ENCODE results near the gene C9. TPM values are rescaled to one million over a fixed set of nuclear protein-coding genes. Genes with fewer than 3 reads are reported as not detected.
"Not testable (repeated sequence)": the region's sequence is repeated elsewhere in the genome, so short reads cannot be mapped to it uniquely, and the experiment has no call there.

C9 gene
- polyA plus RNA-seq, 3 donors, result 0.37 to 0.53 (median 0.44) TPM

DNA sequence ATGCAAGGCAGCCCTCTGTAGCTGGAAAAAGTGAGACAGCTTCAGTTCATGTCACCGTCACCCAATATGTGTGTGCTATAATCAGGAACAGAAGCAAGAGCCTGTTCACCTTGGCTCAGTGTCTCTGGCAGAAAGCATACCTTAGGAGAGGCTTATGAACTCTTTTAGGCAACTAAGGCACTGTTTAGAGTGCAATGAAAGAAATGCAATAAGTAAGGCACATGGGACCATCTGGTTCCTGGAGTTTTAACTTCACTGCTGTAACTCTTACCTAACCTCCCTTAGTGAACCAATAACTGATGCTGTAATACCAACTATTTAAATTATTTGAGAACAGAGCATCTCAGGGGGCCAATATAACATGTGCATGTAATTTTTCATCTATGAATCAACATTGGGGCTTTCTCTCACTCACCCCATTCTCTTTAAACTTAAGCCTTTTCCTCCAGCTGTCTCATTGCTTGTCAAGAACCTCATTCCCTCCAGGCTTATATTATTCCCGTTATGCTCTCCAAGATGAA is 32.4 kb downstream of the C9 start:
- no peak for DNase-seq

DNA sequence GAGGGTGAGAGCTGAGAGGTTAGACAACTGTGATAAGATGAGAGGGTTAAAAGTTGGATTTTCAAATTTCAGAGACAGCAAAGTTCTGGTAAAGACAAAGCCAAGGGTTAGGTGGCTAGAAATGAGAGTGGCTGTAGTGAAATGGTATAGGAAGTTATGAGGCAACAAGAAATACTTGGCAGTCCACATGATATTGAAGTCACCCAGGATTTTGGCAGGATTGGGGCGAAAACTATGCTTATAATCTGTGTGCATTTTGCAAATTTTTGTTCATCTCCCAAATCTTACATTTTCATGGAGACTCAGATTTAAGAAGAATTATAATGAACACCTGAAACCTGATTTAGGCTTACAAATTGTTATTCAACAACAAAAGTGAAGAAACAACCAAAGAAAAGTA is 35.6 kb downstream of the C9 start:
- DNase-seq, result no peak

DNA sequence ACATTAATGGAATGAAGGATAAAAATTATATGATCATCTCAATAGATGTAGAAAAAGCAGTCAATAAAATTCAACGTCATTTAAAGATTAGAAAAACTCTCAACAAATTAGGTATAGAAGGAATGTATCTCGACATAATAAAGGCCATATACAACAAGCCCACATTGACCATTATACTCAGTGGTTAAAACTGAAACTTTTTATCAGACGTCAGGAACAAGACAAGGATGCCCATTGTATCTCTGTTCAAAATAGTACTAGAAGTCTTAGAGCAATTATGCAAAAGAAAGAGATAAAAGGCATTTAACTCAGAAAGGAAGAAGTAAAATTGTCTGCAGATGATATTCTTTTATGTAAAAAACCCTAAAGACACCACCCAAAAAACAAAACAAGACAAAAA is 40.8 kb downstream of the C9 start:
- no peak for DNase-seq

DNA sequence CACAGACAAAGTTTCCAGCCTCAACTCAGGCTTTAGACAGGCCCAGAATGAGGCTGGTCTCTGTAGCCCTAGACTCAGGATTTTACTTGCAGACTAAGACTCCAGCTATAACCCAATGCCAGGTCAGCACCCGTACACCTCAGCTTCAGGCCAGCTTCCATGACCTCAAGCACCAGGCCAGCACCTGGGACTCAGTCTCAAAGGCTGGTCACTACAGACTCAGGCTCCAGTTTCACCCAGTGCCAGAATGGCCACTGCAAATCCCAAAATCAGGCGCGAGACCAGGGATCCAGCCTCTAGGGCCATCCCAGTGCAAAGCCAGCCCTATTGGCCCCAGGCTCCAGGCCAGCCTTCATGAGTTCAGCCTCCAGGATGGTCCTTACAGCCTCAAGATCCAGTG is 44.9 kb downstream of the C9 start:
- no peak for DNase-seq

DNA sequence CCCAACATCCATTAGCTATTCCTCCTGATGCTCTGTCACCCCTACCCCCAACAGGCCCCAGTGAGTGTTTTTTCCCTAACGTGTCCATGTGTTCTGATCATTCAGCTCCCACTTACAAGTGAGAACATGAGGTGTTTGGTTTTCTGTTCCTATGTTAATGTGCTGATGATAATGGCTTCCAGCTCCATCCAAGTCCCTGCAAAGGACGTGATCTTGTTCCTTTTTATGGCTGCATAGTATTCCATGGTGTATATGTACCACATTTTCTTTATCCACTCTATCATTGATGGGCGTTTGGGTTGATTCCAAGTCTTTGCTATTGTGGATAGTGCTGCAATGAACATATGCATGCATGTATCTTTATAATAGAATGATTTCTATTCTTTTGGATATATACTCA is 47.8 kb downstream of the C9 start:
- DNase-seq, result not testable (repeated sequence)

DNA sequence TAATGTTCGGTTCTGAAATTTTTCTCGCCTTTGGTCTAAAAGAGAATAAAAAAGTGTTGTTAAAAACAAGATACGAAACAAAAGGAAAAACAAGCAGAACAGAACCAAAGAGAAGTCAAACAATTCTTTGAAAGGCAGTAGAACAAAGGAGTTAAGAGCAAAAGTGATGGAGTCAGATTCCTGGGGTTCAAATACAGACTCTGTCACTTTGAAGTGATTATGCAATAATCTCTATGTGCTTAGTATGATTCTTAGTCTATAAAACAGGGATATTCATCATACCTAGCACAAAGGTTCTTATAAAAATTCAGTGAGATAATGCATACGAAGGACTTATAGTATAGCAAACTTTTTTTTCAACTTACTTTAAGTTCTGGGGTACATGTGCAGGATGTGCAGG is 48.3 kb downstream of the C9 start:
- DNase-seq, result no peak

DNA sequence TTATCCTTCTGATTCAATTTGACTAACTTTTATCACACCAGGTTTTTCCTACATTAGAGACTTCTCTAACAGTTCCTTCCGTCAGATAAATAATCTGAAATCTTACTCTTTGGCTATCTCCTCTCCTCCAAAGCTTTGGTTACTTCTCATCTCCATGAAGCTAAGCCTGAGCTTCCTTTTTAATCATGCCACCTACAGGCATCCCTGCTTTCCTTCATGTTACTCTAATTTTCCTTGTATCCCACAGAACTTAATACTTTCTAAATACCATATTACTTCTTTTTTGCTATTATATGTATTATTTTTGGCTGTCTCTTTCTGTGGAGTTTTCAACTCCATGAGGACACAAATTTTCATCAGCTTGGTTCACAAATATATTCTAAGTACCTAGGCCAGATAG is 49.7 kb downstream of the C9 start:
- DNase-seq, result no peak

- DNase-seq, result no peak
Measured at GRCh38 chr5:39309534-39309933, 54.8 kb downstream of the C9 start.

GRCh38 chr5:39302472-39302871 is 61.8 kb downstream of the C9 start:
- no peak for DNase-seq

DNA sequence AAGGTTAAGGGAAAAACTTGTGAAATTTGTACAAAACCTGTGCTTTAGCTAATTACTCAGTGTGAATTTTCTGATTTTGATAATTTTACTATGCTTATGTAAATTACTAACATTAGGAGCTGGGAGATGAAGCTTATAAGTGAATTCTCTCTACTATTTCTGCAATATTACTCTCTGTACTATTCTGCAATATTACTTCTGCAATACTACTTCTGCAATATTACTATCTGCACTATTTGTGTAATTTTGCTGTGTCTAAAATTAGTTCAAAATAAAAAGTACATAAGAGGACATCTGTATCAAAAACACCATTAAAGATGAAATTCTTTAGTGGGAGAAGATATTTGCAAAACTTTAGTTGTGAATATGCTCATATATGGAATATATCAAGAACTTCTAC is 62.9 kb downstream of the C9 start:
- DNase-seq, result no peak

- DNase-seq, result no peak
Measured at GRCh38 chr5:39299962-39300361, 64.3 kb downstream of the C9 start.

- DNase-seq, result no peak
Measured at GRCh38 chr5:39294736-39295135, 69.6 kb downstream of the C9 start.

DNA sequence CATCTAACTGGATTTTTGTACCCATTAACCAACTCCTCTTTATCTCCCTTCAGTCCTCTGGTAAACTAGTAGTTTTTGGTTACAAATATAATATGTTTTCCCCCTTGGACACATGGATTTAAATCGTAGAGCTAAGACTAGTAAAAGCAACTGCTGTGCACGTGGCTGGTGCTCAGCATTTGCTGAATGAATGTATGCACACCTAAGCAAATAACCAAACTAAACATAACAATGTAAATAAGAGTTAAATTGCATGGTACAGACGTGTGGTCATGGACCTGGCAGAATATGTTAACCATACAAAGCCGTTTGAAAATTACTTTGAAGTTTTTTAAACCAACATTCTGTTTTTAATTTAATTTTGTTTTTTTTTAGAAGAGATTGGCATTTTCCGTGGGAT is 79.7 kb downstream of the C9 start:
- DNase-seq, result no peak

DNA sequence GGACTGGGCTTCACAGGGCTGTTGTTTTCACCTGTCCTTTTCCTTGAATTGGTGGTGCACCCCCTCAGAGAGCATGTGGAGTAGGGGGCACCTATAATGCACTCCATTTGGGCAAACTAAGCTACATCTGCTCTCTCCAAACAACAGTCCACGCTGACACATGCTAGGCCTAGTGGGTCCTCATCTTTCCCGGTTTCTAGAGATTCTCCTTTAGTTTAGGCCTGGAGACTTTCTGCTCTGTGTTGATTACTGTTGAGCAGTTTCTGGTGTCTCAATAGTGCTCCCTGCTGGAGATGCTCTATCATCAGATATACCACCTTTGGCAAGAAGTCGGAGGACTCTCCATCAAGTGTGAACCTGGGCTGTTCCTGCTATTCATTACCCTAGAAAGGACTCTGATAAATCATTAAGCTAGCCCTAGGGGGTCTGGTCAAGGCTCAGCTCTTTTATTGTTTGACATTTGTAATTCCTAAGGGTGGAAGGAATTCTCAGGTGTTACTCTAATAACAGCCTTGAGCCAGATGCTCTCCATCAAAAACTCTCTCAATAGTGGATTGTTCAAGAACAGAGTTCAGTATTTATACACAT is 81.0 kb downstream of the C9 start:
- peak; percentile 80 for DNase-seq

GRCh38 chr5:39282561-39282960 is 81.7 kb downstream of the C9 start:
- no peak for DNase-seq

- DNase-seq, result not testable (repeated sequence)
Measured at GRCh38 chr5:39275865-39276264, 88.4 kb downstream of the C9 start.

GRCh38 chr5:39274398-39275085 is 89.8 kb downstream of the C9 start:
- DNase-seq, result no peak

DNA sequence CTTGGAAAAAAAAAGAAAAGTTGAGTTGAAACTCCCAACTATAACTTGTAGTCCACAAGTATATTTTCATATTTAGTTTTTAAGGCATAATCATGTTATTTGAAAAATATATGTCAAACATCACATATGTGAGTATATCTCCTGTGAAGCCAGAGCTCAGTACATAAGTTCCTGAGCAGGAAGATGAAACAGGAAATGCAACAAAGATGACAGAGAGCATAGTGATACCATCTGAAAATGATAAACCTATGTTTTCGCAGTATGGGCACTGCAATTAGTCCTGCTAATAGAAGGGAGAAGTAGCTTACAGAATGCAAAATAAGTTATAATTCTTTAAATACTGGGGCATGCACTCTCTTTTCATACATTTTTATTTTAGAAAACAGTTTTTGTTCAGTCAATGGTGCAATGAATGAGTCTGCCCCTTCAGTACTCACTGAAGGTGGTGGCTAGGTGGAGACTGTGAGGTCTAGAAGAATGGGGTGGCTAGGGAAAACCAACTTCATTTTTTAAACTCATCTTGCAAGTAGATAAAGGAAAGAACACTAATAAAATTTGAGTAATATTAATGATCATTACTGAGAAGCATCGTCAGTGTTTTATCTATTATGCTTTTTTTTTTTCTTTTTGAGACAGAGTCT is 90.9 kb downstream of the C9 start:
- DNase-seq, result no peak

GRCh38 chr5:39272869-39273231 is 91.4 kb downstream of the C9 start:
- not testable (repeated sequence) for DNase-seq

DNA sequence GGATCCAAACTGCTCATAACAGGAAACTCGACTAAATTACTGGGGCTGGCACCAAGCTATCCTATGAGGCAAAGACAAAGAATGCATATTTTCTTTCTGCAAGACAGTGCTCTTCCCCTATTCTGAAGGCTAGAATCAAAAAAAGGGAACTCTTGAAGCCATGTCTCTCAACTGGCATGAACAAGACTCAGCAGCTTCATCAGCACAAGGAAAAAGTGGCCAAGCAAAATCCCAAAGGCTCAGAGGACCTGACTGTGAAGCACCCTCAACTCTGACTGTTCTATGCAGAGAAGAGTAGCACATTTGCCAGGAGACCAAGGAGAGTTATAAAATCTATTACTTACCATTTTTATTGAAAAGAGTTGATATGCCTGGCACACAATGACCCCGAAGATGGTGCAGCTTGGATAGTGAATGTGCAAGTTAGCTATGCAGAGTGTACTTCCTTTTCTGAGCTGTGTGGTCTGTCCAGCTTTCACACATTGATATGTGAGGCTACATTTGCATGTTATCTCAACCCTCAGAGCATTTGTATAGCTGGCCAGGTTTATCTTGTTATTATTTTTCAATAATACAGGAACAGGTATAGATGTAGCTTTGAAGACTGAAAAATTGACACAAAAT is 94.0 kb downstream of the C9 start:
- DNase-seq, result no peak

GRCh38 chr5:39267186-39267585 is 97.1 kb downstream of the C9 start:
- no peak for DNase-seq

DNA sequence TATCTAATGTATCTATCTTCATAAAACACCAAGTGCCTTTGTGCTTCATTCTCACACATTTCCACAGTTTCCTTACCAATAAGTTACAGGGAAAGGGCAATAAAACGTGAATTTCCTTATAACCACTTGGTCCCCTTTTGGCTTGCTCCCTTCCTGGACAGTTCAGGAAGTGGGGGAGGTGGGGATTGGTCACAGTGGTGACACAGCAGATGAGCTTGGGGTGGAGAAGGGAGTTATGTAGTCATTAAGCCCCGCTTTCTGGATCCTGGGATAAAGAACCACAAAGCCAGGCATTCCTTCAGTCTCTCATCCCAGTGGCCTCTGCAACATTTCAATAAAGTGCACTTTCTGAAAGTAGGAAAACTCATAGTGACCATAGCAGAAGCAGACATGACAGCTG is 97.9 kb downstream of the C9 start:
- DNase-seq, result no peak

DNA sequence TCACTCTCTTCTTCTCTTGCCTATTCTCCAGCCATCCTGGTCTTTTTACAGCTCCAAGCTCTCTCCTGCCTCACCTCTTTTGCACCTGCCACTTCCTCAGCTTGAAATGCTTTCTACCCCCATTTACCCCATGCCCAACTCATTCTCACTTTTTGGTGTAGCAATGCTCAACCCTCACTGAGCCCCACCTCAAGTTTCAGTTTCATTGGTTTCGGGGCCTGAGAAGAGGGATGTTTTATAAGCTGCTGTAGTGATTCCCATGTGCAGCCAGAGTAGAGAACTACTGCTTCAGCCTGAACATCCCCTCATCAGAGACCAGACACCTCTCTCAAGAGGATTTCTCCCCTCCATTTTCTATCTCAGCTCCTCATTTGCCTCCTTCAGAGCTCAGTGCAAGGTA is 99.8 kb downstream of the C9 start:
- DNase-seq, result no peak
